ENCODE measurements around the gene ANKRD13A. TPM values are rescaled to one million over a fixed set of nuclear protein-coding genes. Genes with fewer than 3 reads are reported as not detected.

Gene ANKRD13A
- total and polyA plus RNA-seq, 2 experiments from 2014 or later: 77.3 to 241 TPM

GRCh38 chr12:110088936-110089335, 89.7 kb downstream of the ANKRD13A start:
- no peak overlapping the region for H3K4me3 ChIP-seq
- no peaks in the 10 kb centered on the region for H3K4me1 ChIP-seq (ENCODE audit: insufficient read depth)
- 75% methylated on average over 5 of the region's 5 CpGs for WGBS, 2 experiments (ENCODE audit: low coverage in 1 of 2, low lambda C conversion rate in 2 of 2, missing lambda C conversion rate in 2 of 2)
- H3K27me3 ChIP-seq (replicated peaks; ENCODE audit: insufficient read depth): no peaks in the 10 kb centered on the region
- no peak overlapping the region for H3K4me2 ChIP-seq (ENCODE audit: unreplicated experiment)
- H2AFZ ChIP-seq: no peak overlapping the region
- H3K27ac ChIP-seq: no peak overlapping the region
- TF ChIP-seq EZH2phosphoT487 (IDR thresholded peaks at IDR 0.05; ENCODE audit: insufficient read depth, low read depth) (no peak), EZH2 (IDR thresholded peaks at IDR 0.05; ENCODE audit: insufficient read depth, poor library complexity, severe bottlenecking) (no peak)
- no peaks in the 10 kb centered on the region for H3K36me3 ChIP-seq (ENCODE audit: low read depth)
- no peaks in the 10 kb centered on the region for H3F3A ChIP-seq (ENCODE audit: insufficient read depth)
- no peak overlapping the region for H3K9ac ChIP-seq
- no peak for DNase-seq
- in situ Hi-C loops (cut with MboI): no loop called here
- no peaks in the 10 kb centered on the region for H3K9me3 ChIP-seq (ENCODE audit: low read depth)
- H3K79me2 ChIP-seq (ENCODE audit: insufficient read depth): no peaks in the 10 kb centered on the region
- H4K20me1 ChIP-seq (ENCODE audit: insufficient read depth): no peaks in the 10 kb centered on the region
- no peaks in the 10 kb centered on the region for H3K9me2 ChIP-seq (ENCODE audit: insufficient read depth)

Small RNA genes lying within 50 kb of the gene (small RNA-seq; reads per million reads assigned to genes)
- gene AC007546.2 (ENCODE audit: low read depth, low replicate concordance): not detected

Other genes starting within 250 kb of the ANKRD13A start
- 0.65 and 1.6 TPM in 2 replicates for gene TRPV4, start 166.0 kb upstream of the ANKRD13A start, total RNA-seq (2014; rRNA removed; shearing (Covaris generic))
- 2.6 and 2.9 TPM in 2 replicates for gene TRPV4, start 166.0 kb upstream of the ANKRD13A start, polyA plus RNA-seq (2016; fragmentation: Nextera tagmentation; extraction: Ambion mirVana)
- 62.2 and 96.5 TPM in 2 replicates for gene GLTP, start 118.9 kb upstream of the ANKRD13A start, total RNA-seq (2014; rRNA removed; shearing (Covaris generic))
- gene GLTP, start 118.9 kb upstream of the ANKRD13A start, polyA plus RNA-seq (2016; fragmentation: Nextera tagmentation; extraction: Ambion mirVana): 92.8 and 96.0 TPM in 2 replicates
- gene TCHP, start 99.2 kb upstream of the ANKRD13A start, total RNA-seq (2014; rRNA removed; shearing (Covaris generic)): 11.7 and 14.7 TPM in 2 replicates
- 9.7 and 11.5 TPM in 2 replicates for gene TCHP, start 99.2 kb upstream of the ANKRD13A start, polyA plus RNA-seq (2016; fragmentation: Nextera tagmentation; extraction: Ambion mirVana)
- gene GIT2, start 3.1 kb upstream of the ANKRD13A start, total RNA-seq (2014; rRNA removed; shearing (Covaris generic)): 23.4 and 26.4 TPM in 2 replicates
- gene GIT2, start 3.1 kb upstream of the ANKRD13A start, polyA plus RNA-seq (2016; fragmentation: Nextera tagmentation; extraction: Ambion mirVana): 42.1 TPM in 2 replicates
- gene C12orf76, start 49.1 kb downstream of the ANKRD13A start, total RNA-seq (2014; rRNA removed; shearing (Covaris generic)): 21.2 and 29.7 TPM in 2 replicates
- 8.5 and 12.3 TPM in 2 replicates for gene C12orf76, start 49.1 kb downstream of the ANKRD13A start, polyA plus RNA-seq (2016; fragmentation: Nextera tagmentation; extraction: Ambion mirVana)
- gene IFT81, start 124.9 kb downstream of the ANKRD13A start, total RNA-seq (2014; rRNA removed; shearing (Covaris generic)): 9.5 and 9.7 TPM in 2 replicates
- gene IFT81, start 124.9 kb downstream of the ANKRD13A start, polyA plus RNA-seq (2016; fragmentation: Nextera tagmentation; extraction: Ambion mirVana): 10.6 and 14.0 TPM in 2 replicates